ENCODE measurements around the gene ARHGAP28. TPM values are rescaled to one million over a fixed set of nuclear protein-coding genes. Genes with fewer than 3 reads are reported as not detected.

ARHGAP28 gene
- total RNA-seq, 2 experiments from 2014 or later, result not detected

GRCh38 chr18:6943143-6943542 is 213.6 kb downstream of the ARHGAP28 start:
- intact Hi-C loops (cut with DNase I, micrococcal nuclease), result no loop called here
- Mint-ChIP-seq H3K4me3 (no peak overlapping the region), H3K9me3 (ENCODE audit: low read depth) (no peaks in the 10 kb centered on the region), H3K4me1 (no peaks in the 10 kb centered on the region), H3K27me3 (peaks cover 2% of the 10 kb centered on the region), H3K27ac (no peak overlapping the region), H3K36me3 (ENCODE audit: low read depth) (no peaks in the 10 kb centered on the region)
- CTCF ChIA-PET, result no interaction called here
- DNase-seq (no peak), ATAC-seq (no peak)
- POLR2A ChIA-PET, result no interaction called here

- ChIA-PET POLR2A (no interaction called here), CTCF (interaction anchor here (0.5 kb wide), 1 partner anchor 426 kb away, joined by 4 read pairs; no protein-coding TSS in a partner anchor)
- H3K36me3 Mint-ChIP-seq (ENCODE audit: low read depth), result no peaks in the 10 kb centered on the region
- no peak overlapping the region for H3K27ac Mint-ChIP-seq
- H3K9me3 Mint-ChIP-seq (ENCODE audit: low read depth), result no peaks in the 10 kb centered on the region
- ATAC-seq (no peak), DNase-seq (no peak)
- H3K4me3 Mint-ChIP-seq, result no peak overlapping the region
- intact Hi-C loops (cut with DNase I, micrococcal nuclease), result no loop called here
- no peaks in the 10 kb centered on the region for H3K4me1 Mint-ChIP-seq
- H3K27me3 Mint-ChIP-seq, result no peaks in the 10 kb centered on the region
Observed at GRCh38 chr18:6947338-6948030, 218.0 kb downstream of the ARHGAP28 start.

- Mint-ChIP-seq H3K36me3 (ENCODE audit: low read depth) (no peaks in the 10 kb centered on the region), H3K4me3 (no peak overlapping the region), H3K27me3 (no peaks in the 10 kb centered on the region), H3K9me3 (ENCODE audit: low read depth) (no peaks in the 10 kb centered on the region), H3K27ac (no peak overlapping the region), H3K4me1 (no peaks in the 10 kb centered on the region)
- intact Hi-C loops (cut with DNase I, micrococcal nuclease), result no loop called here
- DNase-seq (no peak), ATAC-seq (no peak)
- POLR2A ChIA-PET, result no interaction called here
- CTCF ChIA-PET, result interaction anchor here (0.5 kb wide), 1 partner anchor 427 kb away, joined by 4 read pairs; no protein-coding TSS in a partner anchor
Observed at GRCh38 chr18:6948281-6949055, 219.0 kb downstream of the ARHGAP28 start.

GRCh38 chr18:6949800-6950586 is 220.5 kb downstream of the ARHGAP28 start:
- H3K4me3 Mint-ChIP-seq, result no peak overlapping the region
- DNase-seq (no peak), ATAC-seq (no peak)
- intact Hi-C loops (cut with DNase I, micrococcal nuclease), result no loop called here
- no peak overlapping the region for H3K27ac Mint-ChIP-seq
- POLR2A ChIA-PET, result no interaction called here
- no peaks in the 10 kb centered on the region for H3K9me3 Mint-ChIP-seq (ENCODE audit: low read depth)
- no peaks in the 10 kb centered on the region for H3K4me1 Mint-ChIP-seq
- H3K36me3 Mint-ChIP-seq (ENCODE audit: low read depth), result no peaks in the 10 kb centered on the region
- H3K27me3 Mint-ChIP-seq, result no peaks in the 10 kb centered on the region
- CTCF ChIA-PET, result no interaction called here

- intact Hi-C loops (cut with DNase I, micrococcal nuclease), result no loop called here
- no peaks in the 10 kb centered on the region for H3K9me3 Mint-ChIP-seq (ENCODE audit: low read depth)
- no peaks in the 10 kb centered on the region for H3K4me1 Mint-ChIP-seq
- POLR2A ChIA-PET, result no interaction called here
- ATAC-seq (no peak), DNase-seq (no peak)
- H3K4me3 Mint-ChIP-seq, result no peak overlapping the region
- H3K27me3 Mint-ChIP-seq, result no peaks in the 10 kb centered on the region
- CTCF ChIA-PET, result no interaction called here
- no peaks in the 10 kb centered on the region for H3K36me3 Mint-ChIP-seq (ENCODE audit: low read depth)
- no peak overlapping the region for H3K27ac Mint-ChIP-seq
Observed at GRCh38 chr18:6950641-6951040, 221.1 kb downstream of the ARHGAP28 start.

GRCh38 chr18:6951336-6952090 is 222.0 kb downstream of the ARHGAP28 start:
- no peak overlapping the region for H3K4me3 Mint-ChIP-seq
- no peaks in the 10 kb centered on the region for H3K9me3 Mint-ChIP-seq (ENCODE audit: low read depth)
- no peaks in the 10 kb centered on the region for H3K27me3 Mint-ChIP-seq
- H3K36me3 Mint-ChIP-seq (ENCODE audit: low read depth), result no peaks in the 10 kb centered on the region
- DNase-seq, result no peak
- ChIA-PET POLR2A (no interaction called here), CTCF (no interaction called here)
- ATAC-seq, result no peak
- no peaks in the 10 kb centered on the region for H3K4me1 Mint-ChIP-seq
- intact Hi-C loops (cut with DNase I, micrococcal nuclease), result no loop called here
- H3K27ac Mint-ChIP-seq, result no peak overlapping the region

- H3K4me3 Mint-ChIP-seq, result no peak overlapping the region
- no peaks in the 10 kb centered on the region for H3K36me3 Mint-ChIP-seq (ENCODE audit: low read depth)
- DNase-seq (no peak), ATAC-seq (no peak)
- H3K9me3 Mint-ChIP-seq (ENCODE audit: low read depth), result no peaks in the 10 kb centered on the region
- no peaks in the 10 kb centered on the region for H3K27me3 Mint-ChIP-seq
- intact Hi-C loops (cut with DNase I, micrococcal nuclease), result no loop called here
- H3K27ac Mint-ChIP-seq, result no peak overlapping the region
- H3K4me1 Mint-ChIP-seq, result no peaks in the 10 kb centered on the region
- ChIA-PET POLR2A (no interaction called here), CTCF (interaction anchor here (0.6 kb wide), 1 partner anchor 33 kb away, joined by 3 read pairs; no protein-coding TSS in a partner anchor)
Observed at GRCh38 chr18:6954501-6954900, 225.0 kb downstream of the ARHGAP28 start.

GRCh38 chr18:6955304-6955703 is 225.8 kb downstream of the ARHGAP28 start:
- no peaks in the 10 kb centered on the region for H3K27me3 Mint-ChIP-seq
- no peak for ATAC-seq
- ChIA-PET POLR2A (no interaction called here), CTCF (no interaction called here)
- intact Hi-C loops (cut with DNase I, micrococcal nuclease), result no loop called here
- no peaks in the 10 kb centered on the region for H3K36me3 Mint-ChIP-seq (ENCODE audit: low read depth)
- no peak overlapping the region for H3K27ac Mint-ChIP-seq
- peaks cover 2% of the 10 kb centered on the region for H3K9me3 Mint-ChIP-seq (ENCODE audit: low read depth)
- H3K4me3 Mint-ChIP-seq, result no peak overlapping the region
- DNase-seq, result no peak
- no peaks in the 10 kb centered on the region for H3K4me1 Mint-ChIP-seq

GRCh38 chr18:6956495-6956894 is 227.0 kb downstream of the ARHGAP28 start:
- no peak overlapping the region for H3K4me3 Mint-ChIP-seq
- no peak for ATAC-seq
- H3K27ac Mint-ChIP-seq, result no peak overlapping the region
- no peak for DNase-seq
- H3K36me3 Mint-ChIP-seq (ENCODE audit: low read depth), result no peaks in the 10 kb centered on the region
- H3K27me3 Mint-ChIP-seq, result no peaks in the 10 kb centered on the region
- intact Hi-C loops (cut with DNase I, micrococcal nuclease), result no loop called here
- peaks cover 3% of the 10 kb centered on the region for H3K9me3 Mint-ChIP-seq (ENCODE audit: low read depth)
- ChIA-PET CTCF (no interaction called here), POLR2A (no interaction called here)
- H3K4me1 Mint-ChIP-seq, result no peaks in the 10 kb centered on the region

GRCh38 chr18:6956999-6957398 is 227.5 kb downstream of the ARHGAP28 start:
- H3K4me1 Mint-ChIP-seq, result no peaks in the 10 kb centered on the region
- H3K4me3 Mint-ChIP-seq, result no peak overlapping the region
- ATAC-seq (no peak), DNase-seq (no peak)
- H3K27ac Mint-ChIP-seq, result no peak overlapping the region
- no peaks in the 10 kb centered on the region for H3K27me3 Mint-ChIP-seq
- ChIA-PET CTCF (no interaction called here), POLR2A (no interaction called here)
- H3K9me3 Mint-ChIP-seq (ENCODE audit: low read depth), result peaks cover 3% of the 10 kb centered on the region
- intact Hi-C loops (cut with DNase I, micrococcal nuclease), result no loop called here
- H3K36me3 Mint-ChIP-seq (ENCODE audit: low read depth), result no peaks in the 10 kb centered on the region

GRCh38 chr18:6959110-6959509 is 229.6 kb downstream of the ARHGAP28 start:
- H3K36me3 Mint-ChIP-seq (ENCODE audit: low read depth), result no peaks in the 10 kb centered on the region
- H3K4me1 Mint-ChIP-seq, result no peaks in the 10 kb centered on the region
- H3K9me3 Mint-ChIP-seq (ENCODE audit: low read depth), result peaks cover 3% of the 10 kb centered on the region
- no peak overlapping the region for H3K4me3 Mint-ChIP-seq
- intact Hi-C loops (cut with DNase I, micrococcal nuclease), result no loop called here
- no peaks in the 10 kb centered on the region for H3K27me3 Mint-ChIP-seq
- H3K27ac Mint-ChIP-seq, result no peak overlapping the region
- no peak for DNase-seq
- no peak for ATAC-seq
- CTCF ChIA-PET, result no interaction called here
- POLR2A ChIA-PET, result no interaction called here
